MCF 10A (cell line): ENCODE measurements around the gene HYAL1. TPM values are rescaled to one million over a fixed set of nuclear protein-coding genes. Genes with fewer than 3 reads are reported as not detected.

Experiments
- BruUV-seq: library from RNA; stranded (reverse); fragments of 400-500 nt; replicated peaks from 2 replicates; lab custom pipeline; 2021; lab: Mats Ljungman, UMichigan
- CTCF ChIA-PET: fragments of 300-600 bp; sonication (Branson Sonifier 250); formaldehyde crosslinking; extraction: SDS; loops from one replicate; lab custom pipeline; 2021; ENCODE audit warnings: antibody characterized with exemption, inconsistent platforms; lab: Yijun Ruan, JAX
- POLR2A ChIA-PET: fragments of 300-600, 350-650 bp; sonication (Branson Sonifier 250); formaldehyde crosslinking; extraction: SDS; loops from one replicate; lab custom pipeline; 2020; ENCODE audit warnings: antibody characterized with exemption, inconsistent platforms; lab: Yijun Ruan, JAX
- DNase-seq: peaks from one replicate; pipeline ENCODE4 v3.0.0-alpha.2; 2018; ENCODE audit not compliant: unreplicated experiment
- H3K27ac Mint-ChIP-seq: one replicate; pipeline ENCODE4 v1.8.0; 2022; ENCODE audit warnings: mild to moderate bottlenecking, low read depth, mixed read lengths; ENCODE audit not compliant: unreplicated experiment
- H3K27me3 Mint-ChIP-seq: one replicate; pipeline ENCODE4 v1.8.0; 2022; ENCODE audit warnings: mixed read lengths; ENCODE audit not compliant: insufficient read depth, unreplicated experiment
- H3K36me3 Mint-ChIP-seq: one replicate; pipeline ENCODE4 v1.8.0; 2022; ENCODE audit warnings: mild to moderate bottlenecking, moderate library complexity, mixed read lengths; ENCODE audit not compliant: insufficient read depth, unreplicated experiment
- H3K4me1 Mint-ChIP-seq: one replicate; pipeline ENCODE4 v1.8.0; 2022; ENCODE audit warnings: mixed read lengths; ENCODE audit not compliant: insufficient read depth, unreplicated experiment
- H3K4me3 Mint-ChIP-seq: one replicate; pipeline ENCODE4 v1.8.0; 2022; ENCODE audit warnings: mild to moderate bottlenecking, moderate library complexity, mixed read lengths; ENCODE audit not compliant: unreplicated experiment
- H3K9me3 Mint-ChIP-seq: one replicate; pipeline ENCODE4 v1.8.0; 2022; ENCODE audit warnings: mixed read lengths; ENCODE audit not compliant: unreplicated experiment
- intact Hi-C: fragments of 100-400 bp; cut with micrococcal nuclease; formaldehyde crosslinking; loops from 2 replicates; pipeline ENCODE4 v1.14.1; 2022
- total RNA-seq: library from RNA; stranded (reverse); gene quantifications from 2 replicates; pipeline ENCODE4 v1.2.3, GENCODE V29; 2022
- TF ChIP-seq, protein P1 (sequence below): fragments of 200-600 bp; IDR thresholded peaks from one replicate; pipeline ENCODE4 v1.8.0; 2022; ENCODE audit warnings: antibody characterized with exemption, mild to moderate bottlenecking; ENCODE audit not compliant: unreplicated experiment

HYAL1 gene
- total RNA-seq, 1 experiment from 2014 or later: 0.70 TPM

DNA sequence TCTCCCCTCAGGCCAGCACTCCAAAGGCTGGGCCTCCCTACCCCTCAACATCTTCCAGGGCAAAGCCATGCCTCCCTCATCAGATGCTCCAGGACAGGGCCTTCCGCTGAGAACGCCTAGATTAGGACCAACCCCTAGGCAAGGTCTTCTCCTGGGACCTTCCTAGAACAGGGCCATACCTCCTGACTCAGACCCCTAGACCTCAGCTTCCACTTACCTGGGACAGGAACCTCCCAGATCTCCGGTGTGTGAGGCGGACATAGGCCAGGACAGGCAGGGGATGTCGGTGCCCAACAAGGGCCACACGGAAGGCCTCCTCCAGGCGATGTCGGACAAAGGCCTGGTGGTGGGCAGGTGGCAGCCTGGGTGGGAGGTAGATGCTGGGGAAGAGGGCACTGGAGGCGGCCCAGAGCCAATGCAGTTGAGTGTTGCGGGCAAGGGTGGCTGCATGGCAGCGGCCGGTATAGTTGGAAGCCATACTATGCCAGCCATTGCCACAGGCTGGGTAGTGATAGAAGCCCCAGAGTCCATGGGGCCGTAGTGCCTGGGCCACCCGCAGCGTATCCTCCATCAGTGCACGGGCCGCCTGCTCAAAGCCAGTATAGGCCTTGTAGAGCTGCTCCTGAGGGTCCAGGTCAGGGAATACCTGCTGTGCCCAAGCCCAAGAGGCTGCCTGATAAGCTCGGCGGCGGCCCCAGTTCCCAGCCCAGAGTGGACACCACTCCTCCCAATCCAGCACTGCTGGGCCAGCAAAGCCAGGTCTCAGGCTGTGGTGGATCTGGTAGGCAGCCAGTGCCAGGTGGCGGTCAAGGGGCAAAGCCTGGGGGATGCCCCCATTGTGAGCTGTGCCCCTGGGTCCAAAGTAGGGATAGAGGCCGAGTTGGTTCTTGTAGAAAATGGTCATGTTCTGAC, 8.6 kb downstream of the HYAL1 start:
- H3K27me3 Mint-ChIP-seq: no peaks in the 10 kb centered on the region
- ChIA-PET CTCF (interaction anchor here (0.6 to 5.7 kb wide), 3 partner anchors 18 to 68 kb away, joined by 4 to 30 read pairs (median 4); partner anchors contain the start of gene HYAL2), POLR2A (no interaction called here)
- H3K9me3 Mint-ChIP-seq: no peaks in the 10 kb centered on the region
- no peak overlapping the region for H3K27ac Mint-ChIP-seq
- H3K4me3 Mint-ChIP-seq: no peak overlapping the region
- intact Hi-C loops: no loop called here
- TF ChIP-seq, protein P1, sequence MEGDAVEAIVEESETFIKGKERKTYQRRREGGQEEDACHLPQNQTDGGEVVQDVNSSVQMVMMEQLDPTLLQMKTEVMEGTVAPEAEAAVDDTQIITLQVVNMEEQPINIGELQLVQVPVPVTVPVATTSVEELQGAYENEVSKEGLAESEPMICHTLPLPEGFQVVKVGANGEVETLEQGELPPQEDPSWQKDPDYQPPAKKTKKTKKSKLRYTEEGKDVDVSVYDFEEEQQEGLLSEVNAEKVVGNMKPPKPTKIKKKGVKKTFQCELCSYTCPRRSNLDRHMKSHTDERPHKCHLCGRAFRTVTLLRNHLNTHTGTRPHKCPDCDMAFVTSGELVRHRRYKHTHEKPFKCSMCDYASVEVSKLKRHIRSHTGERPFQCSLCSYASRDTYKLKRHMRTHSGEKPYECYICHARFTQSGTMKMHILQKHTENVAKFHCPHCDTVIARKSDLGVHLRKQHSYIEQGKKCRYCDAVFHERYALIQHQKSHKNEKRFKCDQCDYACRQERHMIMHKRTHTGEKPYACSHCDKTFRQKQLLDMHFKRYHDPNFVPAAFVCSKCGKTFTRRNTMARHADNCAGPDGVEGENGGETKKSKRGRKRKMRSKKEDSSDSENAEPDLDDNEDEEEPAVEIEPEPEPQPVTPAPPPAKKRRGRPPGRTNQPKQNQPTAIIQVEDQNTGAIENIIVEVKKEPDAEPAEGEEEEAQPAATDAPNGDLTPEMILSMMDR: no peak
- no TSS peak for BruUV-seq
- DNase-seq: no peak
- peaks cover 21% of the 10 kb centered on the region for H3K4me1 Mint-ChIP-seq
- H3K36me3 Mint-ChIP-seq: peaks cover 6% of the 10 kb centered on the region

DNA sequence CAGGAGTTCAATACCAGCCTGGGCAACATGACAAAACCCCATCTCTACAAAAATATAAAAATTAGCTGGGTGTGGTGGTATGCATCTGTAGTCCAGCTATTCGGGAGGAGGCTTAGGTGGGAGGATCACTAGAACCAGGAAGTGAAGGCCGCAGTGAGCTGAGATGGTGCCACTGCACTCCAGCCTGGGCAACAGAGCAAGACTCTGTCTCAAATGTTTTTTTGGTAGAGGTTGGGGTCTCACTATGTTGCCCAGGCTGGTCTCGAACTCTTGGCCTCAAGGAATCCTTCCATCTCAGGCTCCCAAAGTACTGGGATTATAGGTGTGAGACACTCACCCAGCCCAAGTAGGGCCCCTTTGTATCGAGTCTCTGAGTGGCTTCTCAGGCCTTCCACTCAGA, 9.3 kb downstream of the HYAL1 start:
- POLR2A ChIA-PET: interaction anchor here (0.7 to 2.9 kb wide), 3 partner anchors 43 to 58 kb away, joined by 3 to 22 read pairs (median 3); partner anchors contain the start of gene GNAI2
- intact Hi-C loops: no loop called here
- H3K9me3 Mint-ChIP-seq: no peaks in the 10 kb centered on the region
- no TSS peak for BruUV-seq
- H3K27ac Mint-ChIP-seq: no peak overlapping the region
- H3K27me3 Mint-ChIP-seq: no peaks in the 10 kb centered on the region
- peaks cover 21% of the 10 kb centered on the region for H3K4me1 Mint-ChIP-seq
- CTCF ChIA-PET: interaction anchor here (0.6 kb wide), 1 partner anchor 17 kb away, joined by 4 read pairs; no protein-coding TSS in a partner anchor
- peaks cover 13% of the 10 kb centered on the region for H3K36me3 Mint-ChIP-seq
- DNase-seq: no peak
- TF ChIP-seq, protein P1: no peak
- H3K4me3 Mint-ChIP-seq: no peak overlapping the region

DNA sequence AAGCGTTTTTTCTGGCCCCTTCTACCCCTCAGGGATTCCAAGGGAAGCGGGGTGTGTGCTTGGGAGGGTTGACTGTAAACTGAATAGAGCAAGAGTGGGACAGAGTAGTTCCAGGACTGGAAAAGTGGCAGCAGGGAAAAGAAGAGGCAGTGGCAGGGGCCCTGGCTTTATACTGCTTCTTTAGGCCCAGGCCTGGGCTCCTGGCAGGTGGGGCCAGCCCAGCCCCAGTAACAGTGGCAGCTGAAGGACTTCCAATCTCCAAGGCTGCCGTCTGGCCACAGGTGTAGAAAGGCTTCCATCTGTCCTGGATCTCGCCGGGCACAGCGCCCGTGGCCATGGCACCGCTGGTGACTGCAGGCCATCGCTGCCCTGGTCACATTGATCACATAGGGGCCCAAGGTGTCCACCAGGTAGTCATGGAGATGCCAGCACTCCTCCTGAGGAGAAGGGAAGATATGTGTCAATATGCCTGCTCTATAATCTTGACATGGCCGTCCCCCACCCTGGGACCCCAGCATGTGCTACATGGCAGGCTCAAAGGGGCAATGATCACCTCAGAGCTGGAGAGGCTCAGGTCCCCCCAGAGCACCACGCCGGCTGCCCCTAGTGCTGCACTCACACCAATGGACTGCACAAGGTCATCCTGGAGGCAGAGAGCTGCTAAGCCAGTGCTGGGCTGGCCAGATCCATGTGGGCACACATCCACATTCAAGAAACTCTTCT, 10.1 kb downstream of the HYAL1 start:
- H3K27me3 Mint-ChIP-seq: no peaks in the 10 kb centered on the region
- no peaks in the 10 kb centered on the region for H3K9me3 Mint-ChIP-seq
- H3K4me1 Mint-ChIP-seq: peaks cover 19% of the 10 kb centered on the region
- CTCF ChIA-PET: interaction anchor here (0.8 to 6.2 kb wide), 3 partner anchors 9 to 46 kb away, joined by 4 to 38 read pairs (median 5); partner anchors contain the start of gene HYAL2
- H3K27ac Mint-ChIP-seq: peak overlapping the region; percentile 93
- intact Hi-C loops: no loop called here
- POLR2A ChIA-PET: interaction anchor here (0.7 to 2.9 kb wide), 12 partner anchors 10 to 57 kb away, joined by 3 to 22 read pairs (median 12); partner anchors contain the start of genes GNAI2, HYAL2, LSMEM2 and TUSC2
- no peak for DNase-seq
- peak overlapping the region; percentile 96 for H3K4me3 Mint-ChIP-seq
- H3K36me3 Mint-ChIP-seq: peaks cover 21% of the 10 kb centered on the region
- TF ChIP-seq, protein P1: no peak
- BruUV-seq: no TSS peak
